Suprapubic skin (tissue), 4 donors: Measurements from ENCODE around the gene TMEM9B. TPM values are rescaled to one million over a fixed set of nuclear protein-coding genes. Genes with fewer than 3 reads are reported as not detected.
"Not testable (repeated sequence)": the region's sequence is repeated elsewhere in the genome, so short reads cannot be mapped to it uniquely, and the experiment has no call there.

ENCODE experiments used
- DNase-seq, 2 donors: peaks; one replicate each; pipeline ENCODE4 v3.0.0-alpha.2; 2019; ENCODE audit warnings: low spot score in 2 of 2
- H3K27ac ChIP-seq: fragments of 200-600 bp; sonication (generic); one replicate; pipeline ENCODE4 v1.5.1; 2019
- H3K27me3 ChIP-seq: fragments of 200-600 bp; sonication (generic); one replicate; pipeline ENCODE4 v1.5.1; 2019
- H3K36me3 ChIP-seq: fragments of 200-600 bp; sonication (generic); one replicate; pipeline ENCODE4 v1.5.1; 2019
- H3K4me1 ChIP-seq: fragments of 200-600 bp; sonication (generic); one replicate; pipeline ENCODE4 v1.5.1; 2019
- H3K4me3 ChIP-seq: fragments of 200-600 bp; sonication (generic); one replicate; pipeline ENCODE4 v1.5.1; 2019; ENCODE audit warnings: mild to moderate bottlenecking
- H3K9me3 ChIP-seq: fragments of 200-600 bp; sonication (generic); one replicate; pipeline ENCODE4 v1.5.1; 2019
- EP300 ChIP-seq: sonication (generic); formaldehyde crosslinking; IDR thresholded peaks from one replicate; pipeline ENCODE4 v1.6.1; 2017; ENCODE audit warnings: antibody characterized with exemption
- POLR2A ChIP-seq, 2 donors: fragments of 450-650 bp; IDR thresholded peaks; one replicate each; pipeline ENCODE4 v1.6.1; 2017; ENCODE audit warnings: antibody characterized with exemption in 2 of 2, mild to moderate bottlenecking in 2 of 2, moderate library complexity in 2 of 2
- POLR2AphosphoS5 ChIP-seq, 3 donors: sonication (generic); formaldehyde crosslinking; IDR thresholded peaks; one replicate each; pipeline ENCODE4 v1.6.1; 2017; ENCODE audit warnings: antibody characterized with exemption in 3 of 3
- WGBS: methylation state at CpG from one replicate; pipeline ENCODE4 v1.1.5; 2018; 5-methylcytosine and 5-hydroxymethylcytosine counted together
- total RNA-seq, 4 donors: library from RNA; depleted of rRNA; stranded (reverse); fragments of >200 nt; gene quantifications; one replicate each; pipeline ENCODE4 v1.1.0, GENCODE V29; 2016
- TF ChIP-seq, protein P1 (sequence below), 2 donors: fragments of 200-600 bp in 1 of 2; fragments of 450-650 bp in 1 of 2; sonication (generic) in 1 of 2; IDR thresholded peaks; one replicate each; pipeline ENCODE4 v1.5.1; 2016 to 2019; ENCODE audit warnings: antibody characterized with exemption in 2 of 2, mild to moderate bottlenecking in 1 of 2, moderate library complexity in 1 of 2

The TMEM9B gene
- total RNA-seq, 4 donors from 2014 or later = 27.4 to 63.9 (median 45.5) TPM

DNA sequence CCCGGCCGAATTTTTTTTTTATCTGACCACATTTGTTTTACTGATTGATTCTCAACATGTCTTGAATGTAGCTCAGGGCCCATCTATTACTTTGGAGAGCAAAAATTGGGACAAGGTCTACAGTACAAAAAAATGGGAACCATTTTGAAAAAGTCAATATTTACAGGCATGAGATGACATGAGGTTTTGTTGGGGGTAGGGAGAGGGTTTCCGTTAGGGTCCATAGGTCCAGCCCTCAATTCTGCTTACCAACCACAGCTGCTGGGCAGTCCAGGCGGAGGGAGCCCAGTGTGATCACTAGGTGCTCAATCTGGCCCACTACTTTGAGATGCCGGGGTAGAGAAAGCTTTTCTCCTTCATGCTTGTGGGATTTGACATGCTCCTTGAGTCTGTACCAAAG, 21.2 kb upstream of the TMEM9B start:
- H3K4me1 ChIP-seq = no peaks in the 10 kb centered on the region
- no peak overlapping the region for H3K27ac ChIP-seq
- no peaks in the 10 kb centered on the region for H3K9me3 ChIP-seq
- no peak for DNase-seq
- WGBS = 94% methylated on average over 5 of the region's 5 CpGs
- no peak overlapping the region for H3K4me3 ChIP-seq
- H3K36me3 ChIP-seq = no peaks in the 10 kb centered on the region
- TF ChIP-seq, protein P1, sequence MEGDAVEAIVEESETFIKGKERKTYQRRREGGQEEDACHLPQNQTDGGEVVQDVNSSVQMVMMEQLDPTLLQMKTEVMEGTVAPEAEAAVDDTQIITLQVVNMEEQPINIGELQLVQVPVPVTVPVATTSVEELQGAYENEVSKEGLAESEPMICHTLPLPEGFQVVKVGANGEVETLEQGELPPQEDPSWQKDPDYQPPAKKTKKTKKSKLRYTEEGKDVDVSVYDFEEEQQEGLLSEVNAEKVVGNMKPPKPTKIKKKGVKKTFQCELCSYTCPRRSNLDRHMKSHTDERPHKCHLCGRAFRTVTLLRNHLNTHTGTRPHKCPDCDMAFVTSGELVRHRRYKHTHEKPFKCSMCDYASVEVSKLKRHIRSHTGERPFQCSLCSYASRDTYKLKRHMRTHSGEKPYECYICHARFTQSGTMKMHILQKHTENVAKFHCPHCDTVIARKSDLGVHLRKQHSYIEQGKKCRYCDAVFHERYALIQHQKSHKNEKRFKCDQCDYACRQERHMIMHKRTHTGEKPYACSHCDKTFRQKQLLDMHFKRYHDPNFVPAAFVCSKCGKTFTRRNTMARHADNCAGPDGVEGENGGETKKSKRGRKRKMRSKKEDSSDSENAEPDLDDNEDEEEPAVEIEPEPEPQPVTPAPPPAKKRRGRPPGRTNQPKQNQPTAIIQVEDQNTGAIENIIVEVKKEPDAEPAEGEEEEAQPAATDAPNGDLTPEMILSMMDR (IDR thresholded peaks at IDR 0.05) = no peak
- TF ChIP-seq EP300 = no peak
- TF ChIP-seq POLR2A (IDR thresholded peaks at IDR 0.05) = no peak
- no peak for TF ChIP-seq POLR2AphosphoS5 (IDR thresholded peaks at IDR 0.05)
- H3K27me3 ChIP-seq = no peaks in the 10 kb centered on the region

- H3K27me3 ChIP-seq = no peaks in the 10 kb centered on the region
- no peak overlapping the region for H3K4me3 ChIP-seq
- H3K4me1 ChIP-seq = no peaks in the 10 kb centered on the region
- H3K9me3 ChIP-seq = no peaks in the 10 kb centered on the region
- H3K27ac ChIP-seq = no peak overlapping the region
- WGBS = 75% methylated on average over 2 of the region's 2 CpGs
- DNase-seq = no peak
- no peaks in the 10 kb centered on the region for H3K36me3 ChIP-seq
- TF ChIP-seq EP300 (no peak), POLR2AphosphoS5 (IDR thresholded peaks at IDR 0.05) (no peak), POLR2A (IDR thresholded peaks at IDR 0.05) (no peak)
- TF ChIP-seq, protein P1 (IDR thresholded peaks at IDR 0.05) = no peak
Observed at GRCh38 chr11:8983552-8983951, 19.3 kb upstream of the TMEM9B start.

DNA sequence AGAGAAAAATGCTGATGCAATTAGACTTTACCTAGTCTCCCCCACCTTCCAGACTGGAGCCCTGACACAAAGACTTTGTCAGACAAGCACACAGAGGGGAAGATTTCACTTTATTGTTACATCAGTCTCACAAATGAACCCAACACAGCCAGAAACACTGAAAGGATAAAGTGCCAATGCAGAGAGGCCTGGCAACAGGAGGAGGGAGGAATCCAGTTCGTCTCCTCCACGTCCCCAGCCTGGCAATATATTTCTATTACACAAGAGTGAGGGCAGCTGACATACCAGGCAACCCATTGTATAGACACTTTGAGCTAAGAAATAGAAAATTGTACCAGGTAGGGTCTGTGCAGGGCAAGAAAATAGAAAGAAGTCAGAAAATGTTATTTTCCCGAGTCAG, 16.2 kb upstream of the TMEM9B start:
- no peaks in the 10 kb centered on the region for H3K4me1 ChIP-seq
- 76% methylated on average over 3 of the region's 3 CpGs for WGBS

GRCh38 chr11:8979365-8979764, 15.1 kb upstream of the TMEM9B start:
- H3K36me3 ChIP-seq, H3K4me3 ChIP-seq, H3K4me1 ChIP-seq, H3K27ac ChIP-seq, H3K27me3 ChIP-seq, H3K9me3 ChIP-seq, DNase-seq: not testable (repeated sequence)
- WGBS = 86% methylated on average over 5 of the region's 7 CpGs

More for the DNA sequence above, 16.2 kb upstream of the TMEM9B start:
- no peak overlapping the region for H3K4me3 ChIP-seq
- H3K36me3 ChIP-seq = no peaks in the 10 kb centered on the region
- TF ChIP-seq POLR2AphosphoS5 (IDR thresholded peaks at IDR 0.05) (no peak), EP300 (no peak), POLR2A (IDR thresholded peaks at IDR 0.05) (no peak)
- TF ChIP-seq, protein P1 (IDR thresholded peaks at IDR 0.05) = no peak
- no peak overlapping the region for H3K27ac ChIP-seq
- no peaks in the 10 kb centered on the region for H3K9me3 ChIP-seq
- H3K27me3 ChIP-seq = no peaks in the 10 kb centered on the region
- no peak for DNase-seq

GRCh38 chr11:8973121-8973520, 8.9 kb upstream of the TMEM9B start:
- 79% methylated on average over 3 of the region's 3 CpGs for WGBS
- Histone ChIP-seq H3K9me3 (no peaks in the 10 kb centered on the region), H3K27me3 (no peaks in the 10 kb centered on the region), H3K27ac (no peak overlapping the region), H3K36me3 (no peaks in the 10 kb centered on the region), H3K4me3 (no peak overlapping the region), H3K4me1 (no peaks in the 10 kb centered on the region)
- no peak for TF ChIP-seq POLR2A (IDR thresholded peaks at IDR 0.05)
- no peak for TF ChIP-seq EP300
- TF ChIP-seq, protein P1 (IDR thresholded peaks at IDR 0.05) = no peak
- no peak for TF ChIP-seq POLR2AphosphoS5 (IDR thresholded peaks at IDR 0.05)
- no peak for DNase-seq

GRCh38 chr11:8971924-8972316, 7.7 kb upstream of the TMEM9B start:
- 76% methylated on average over 1 of the region's 1 CpG for WGBS
- no peak overlapping the region for H3K4me3 ChIP-seq
- H3K36me3 ChIP-seq = no peaks in the 10 kb centered on the region
- no peak overlapping the region for H3K27ac ChIP-seq
- TF ChIP-seq EP300 = no peak
- TF ChIP-seq, protein P1 (IDR thresholded peaks at IDR 0.05) = no peak
- no peak for TF ChIP-seq POLR2AphosphoS5 (IDR thresholded peaks at IDR 0.05)
- no peak for TF ChIP-seq POLR2A (IDR thresholded peaks at IDR 0.05)
- no peak for DNase-seq
- no peaks in the 10 kb centered on the region for H3K27me3 ChIP-seq
- no peaks in the 10 kb centered on the region for H3K9me3 ChIP-seq
- H3K4me1 ChIP-seq = no peaks in the 10 kb centered on the region
